ENCODE results near the gene CCL28.

CCL28 gene

GRCh38 chr5:43358726-43359125 is 53.5 kb downstream of the CCL28 start:
- no peak for TF ChIP-seq CTCF (IDR thresholded peaks at IDR 0.05; ENCODE audit: low read depth, low read length)
- no peak overlapping the region for H3K4me3 ChIP-seq (replicated peaks in 1 of 2; ENCODE audit: low read depth in 2 of 2, low read length in 2 of 2)
- DNase-seq (ENCODE audit: low read depth in 2 of 2) = no peak

GRCh38 chr5:43358301-43358700 is 53.9 kb downstream of the CCL28 start:
- no peak for DNase-seq (ENCODE audit: low read depth in 2 of 2)
- TF ChIP-seq CTCF (IDR thresholded peaks at IDR 0.05; ENCODE audit: low read depth, low read length) = no peak
- H3K4me3 ChIP-seq (replicated peaks in 1 of 2; ENCODE audit: low read depth in 2 of 2, low read length in 2 of 2) = no peak overlapping the region

- DNase-seq (ENCODE audit: low read depth in 2 of 2) = no peak
- TF ChIP-seq CTCF (IDR thresholded peaks at IDR 0.05; ENCODE audit: low read depth, low read length) = no peak
- no peak overlapping the region for H3K4me3 ChIP-seq (replicated peaks in 1 of 2; ENCODE audit: low read depth in 2 of 2, low read length in 2 of 2)
Measured at GRCh38 chr5:43357878-43358281, 54.3 kb downstream of the CCL28 start.

- no peak for DNase-seq (ENCODE audit: low read depth in 2 of 2)
- TF ChIP-seq CTCF (IDR thresholded peaks at IDR 0.05; ENCODE audit: low read depth, low read length) = no peak
- no peak overlapping the region for H3K4me3 ChIP-seq (replicated peaks in 1 of 2; ENCODE audit: low read depth in 2 of 2, low read length in 2 of 2)
Measured at GRCh38 chr5:43357067-43357466, 55.1 kb downstream of the CCL28 start.

GRCh38 chr5:43354774-43355173 is 57.4 kb downstream of the CCL28 start:
- no peak for TF ChIP-seq CTCF (IDR thresholded peaks at IDR 0.05; ENCODE audit: low read depth, low read length)
- no peak overlapping the region for H3K4me3 ChIP-seq (replicated peaks in 1 of 2; ENCODE audit: low read depth in 2 of 2, low read length in 2 of 2)
- no peak for DNase-seq (ENCODE audit: low read depth in 2 of 2)

GRCh38 chr5:43353668-43354067 is 58.5 kb downstream of the CCL28 start:
- DNase-seq (ENCODE audit: low read depth in 2 of 2) = peak in 1 of 2 donors; percentile 53
- no peak overlapping the region for H3K4me3 ChIP-seq (replicated peaks in 1 of 2; ENCODE audit: low read depth in 2 of 2, low read length in 2 of 2)
- no peak for TF ChIP-seq CTCF (IDR thresholded peaks at IDR 0.05; ENCODE audit: low read depth, low read length)

GRCh38 chr5:43352915-43353314 is 59.3 kb downstream of the CCL28 start:
- H3K4me3 ChIP-seq (replicated peaks in 1 of 2; ENCODE audit: low read depth in 2 of 2, low read length in 2 of 2) = no peak overlapping the region
- no peak for DNase-seq (ENCODE audit: low read depth in 2 of 2)
- no peak for TF ChIP-seq CTCF (IDR thresholded peaks at IDR 0.05; ENCODE audit: low read depth, low read length)

Measured in cardiac fibroblast (primary cell).